GM23248 (cell line): ENCODE results near the gene FAM20B. TPM values are rescaled to one million over a fixed set of nuclear protein-coding genes. Genes with fewer than 3 reads are reported as not detected.
A peak's percentile ranks its signal among the peaks of the same experiment; 100 is the strongest.

Experiments used
- DNase-seq: peaks from one replicate; pipeline ENCODE4 v3.0.0-alpha.2; 2015
- H2AFZ ChIP-seq: fragments of 200-600 bp; sonication (generic); 2 replicates; pipeline ENCODE4 v1.6.1; 2016; ENCODE audit warnings: antibody characterized with exemption
- H3F3A ChIP-seq: fragments of 200-600 bp; sonication (generic); 2 replicates; pipeline ENCODE4 v1.6.1; 2016; ENCODE audit warnings: mild to moderate bottlenecking, antibody characterized with exemption, mixed run types; ENCODE audit not compliant: insufficient read depth
- H3K27ac ChIP-seq: fragments of 200-600 bp; sonication (generic); 2 replicates; pipeline ENCODE4 v1.5.1; 2016; ENCODE audit warnings: mild to moderate bottlenecking
- H3K27me3 ChIP-seq: fragments of 200-600 bp; sonication (generic); replicated peaks from 2 replicates; pipeline ENCODE4 v1.6.1; 2016; ENCODE audit warnings: mild to moderate bottlenecking; ENCODE audit not compliant: insufficient read depth
- H3K36me3 ChIP-seq: fragments of 200-600 bp; sonication (generic); 2 replicates; pipeline ENCODE4 v1.6.1; 2016; ENCODE audit warnings: low read depth, mild to moderate bottlenecking
- H3K4me1 ChIP-seq: fragments of 200-600 bp; sonication (generic); 2 replicates; pipeline ENCODE4 v1.6.1; 2016; ENCODE audit warnings: mild to moderate bottlenecking; ENCODE audit not compliant: insufficient read depth
- H3K4me2 ChIP-seq: fragments of 200-600 bp; sonication (generic); one replicate; pipeline ENCODE4 v1.6.1; 2016; ENCODE audit warnings: mild to moderate bottlenecking; ENCODE audit not compliant: unreplicated experiment
- H3K4me3 ChIP-seq: fragments of 200-600 bp; sonication (generic); 2 replicates; pipeline ENCODE4 v1.5.1; 2016; ENCODE audit warnings: mild to moderate bottlenecking
- H3K79me2 ChIP-seq: fragments of 200-600 bp; sonication (generic); 2 replicates; pipeline ENCODE4 v1.6.1; 2016; ENCODE audit warnings: mild to moderate bottlenecking; ENCODE audit not compliant: insufficient read depth
- H3K9ac ChIP-seq: fragments of 200-600 bp; sonication (generic); 2 replicates; pipeline ENCODE4 v1.6.1; 2016; ENCODE audit warnings: mild to moderate bottlenecking
- H3K9me2 ChIP-seq: fragments of 200-600 bp; sonication (generic); 2 replicates; pipeline ENCODE4 v1.6.1; 2016; ENCODE audit warnings: mixed run types, mild to moderate bottlenecking, moderate library complexity; ENCODE audit not compliant: insufficient read depth
- H3K9me3 ChIP-seq: fragments of 200-600 bp; sonication (generic); one replicate; pipeline ENCODE4 v1.6.1; 2017; ENCODE audit warnings: low read depth
- H4K20me1 ChIP-seq: fragments of 200-600 bp; sonication (generic); 2 replicates; pipeline ENCODE4 v1.6.0; 2016; ENCODE audit not compliant: insufficient read depth
- EZH2 ChIP-seq: fragments of 200-600 bp; sonication (generic); IDR thresholded peaks from 2 replicates; pipeline ENCODE4 v1.6.1; 2018; ENCODE audit warnings: antibody characterized with exemption, mild to moderate bottlenecking; ENCODE audit not compliant: insufficient read depth, poor library complexity, severe bottlenecking
- EZH2phosphoT487 ChIP-seq: fragments of 200-600 bp; sonication (generic); IDR thresholded peaks from 2 replicates; pipeline ENCODE4 v1.6.1; 2018; ENCODE audit warnings: antibody characterized with exemption, moderate library complexity, mild to moderate bottlenecking, low read depth; ENCODE audit not compliant: insufficient read depth
- WGBS, 2 experiments: methylation state at CpG; one replicate each; pipeline ENCODE4 v1.1.6; 2015 to 2017; ENCODE audit warnings: low lambda C conversion rate in 2 of 2, low coverage in 1 of 2; ENCODE audit errors: missing lambda C conversion rate in 2 of 2; 5-methylcytosine and 5-hydroxymethylcytosine counted together
- in situ Hi-C: fragments of 300-500 bp; cut with MboI; formaldehyde crosslinking; loops from 2 replicates; pipeline ENCODE4 v1.15.0; 2020
- polyA plus RNA-seq: library from polyadenylated mRNA; unstranded; fragments of >200 nt; fragmentation: Nextera tagmentation; extraction: Ambion mirVana; gene quantifications from 2 replicates; pipeline ENCODE4 v1.2.1, GENCODE V29; 2016
- total RNA-seq: library from RNA; depleted of rRNA; stranded (reverse); fragments of >200 nt; shearing (Covaris generic); gene quantifications from 2 replicates; pipeline ENCODE4 v1.2.3, GENCODE V29; 2014

The FAM20B gene
- total and polyA plus RNA-seq, 2 experiments from 2014 or later, result 10.6 to 34.9 TPM

DNA sequence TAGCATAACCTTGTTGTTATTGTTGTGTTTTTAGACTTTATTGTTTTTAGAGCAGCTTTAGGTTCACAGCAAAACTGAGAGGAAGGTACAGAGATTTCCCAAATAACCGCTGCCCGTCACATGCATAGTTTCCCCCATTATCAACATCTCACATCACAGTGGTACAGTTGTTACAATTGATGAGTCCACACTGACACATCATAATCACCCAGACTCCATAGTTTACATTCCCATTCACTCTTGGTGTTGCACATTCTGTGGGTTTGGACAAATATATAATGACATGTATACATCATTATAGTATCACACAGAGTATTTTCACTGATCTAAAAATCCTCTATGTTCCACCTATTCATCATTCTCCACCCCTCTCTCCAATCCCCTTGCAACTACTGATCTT lies 30.2 kb downstream of the FAM20B start:
- TF ChIP-seq EZH2phosphoT487, result no peak
- no peak for TF ChIP-seq EZH2
- Histone ChIP-seq H3K4me2 (no peak overlapping the region), H3K4me1 (peaks cover 34% of the 10 kb centered on the region), H3K9ac (no peak overlapping the region), H3K27ac (no peak overlapping the region; the same call in 1 of the 2 replicates), H3K36me3 (no peaks in the 10 kb centered on the region; the same call in 1 of the 2 replicates), H3K9me2 (no peaks in the 10 kb centered on the region), H3K27me3 (no peaks in the 10 kb centered on the region), H3F3A (peaks cover 42% of the 10 kb centered on the region), H3K4me3 (no peak overlapping the region), H4K20me1 (no peaks in the 10 kb centered on the region), H3K9me3 (no peaks in the 10 kb centered on the region), H2AFZ (no peak overlapping the region), H3K79me2 (no peaks in the 10 kb centered on the region)
- in situ Hi-C loops, result no loop called here
- 39 to 49% methylated on average over 2 of the region's 2 CpGs for WGBS, 2 experiments
- peak; percentile 50 for DNase-seq

DNA sequence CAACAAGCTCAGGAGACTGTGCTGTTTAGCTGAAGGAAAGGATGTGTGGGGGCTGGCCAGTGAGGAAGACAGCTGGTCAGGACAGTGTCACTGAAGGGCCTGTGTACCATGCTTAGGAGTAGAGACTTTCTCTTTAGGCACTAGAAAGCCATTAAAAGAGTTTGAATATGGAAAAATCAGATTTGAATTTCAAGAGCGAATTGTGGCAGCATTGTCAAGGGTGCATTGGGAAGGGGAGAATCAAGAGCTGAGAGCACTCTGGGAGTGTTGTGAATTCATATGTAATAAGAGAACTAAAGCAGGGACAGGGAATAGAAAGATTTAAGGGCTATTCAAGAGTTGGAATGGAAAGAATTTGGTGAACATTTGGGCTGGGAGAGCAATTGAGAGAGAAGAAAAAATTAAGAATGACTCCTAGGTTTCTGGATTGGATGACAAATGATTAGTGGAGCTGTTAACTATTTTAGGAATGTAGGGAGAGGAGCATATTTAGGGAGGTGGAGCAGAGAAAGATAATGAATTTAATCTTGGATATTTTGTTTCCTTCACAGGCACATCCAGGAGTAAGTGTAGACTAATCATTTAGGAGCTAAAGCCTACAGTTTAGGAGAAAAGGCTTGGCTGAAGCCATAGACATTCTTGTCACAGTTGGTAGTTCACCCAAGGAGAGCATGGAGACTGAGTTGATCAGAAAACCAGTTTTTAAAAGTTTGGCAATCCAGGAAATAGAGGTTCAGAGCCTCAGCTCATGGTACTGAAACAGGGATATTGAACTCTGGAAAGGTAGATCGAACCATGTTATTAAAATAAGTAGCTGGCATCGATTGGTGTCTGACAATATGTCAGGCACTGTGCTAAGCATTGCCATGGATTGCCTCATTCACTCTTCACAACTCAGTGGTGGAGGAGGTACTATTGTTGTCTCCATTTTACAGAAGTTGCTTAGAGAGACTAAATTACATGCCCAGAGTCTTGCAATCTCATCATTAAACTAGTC lies 33.1 kb downstream of the FAM20B start:
- H3K9me2 ChIP-seq, result no peaks in the 10 kb centered on the region
- in situ Hi-C loops, result no loop called here
- no peaks in the 10 kb centered on the region for H3K79me2 ChIP-seq
- no peaks in the 10 kb centered on the region for H3K27me3 ChIP-seq
- H3F3A ChIP-seq, result peaks cover 42% of the 10 kb centered on the region
- H3K27ac ChIP-seq, result peak overlapping the region; percentile 76
- no peaks in the 10 kb centered on the region for H3K9me3 ChIP-seq
- H3K4me3 ChIP-seq, result peak overlapping the region; percentile 36
- H3K36me3 ChIP-seq, result no peaks in the 10 kb centered on the region; the same call in 1 of the 2 replicates
- peak; percentile 61 for DNase-seq
- H3K4me2 ChIP-seq, result peak overlapping the region; percentile 76
- peaks cover 34% of the 10 kb centered on the region for H3K4me1 ChIP-seq
- 98 to 99% methylated on average over 3 of the region's 3 CpGs for WGBS, 2 experiments
- H4K20me1 ChIP-seq, result no peaks in the 10 kb centered on the region
- peak overlapping the region; percentile 8; the same call in 1 of the 2 replicates for H2AFZ ChIP-seq
- peak overlapping the region; percentile 43 for H3K9ac ChIP-seq
- TF ChIP-seq EZH2 (no peak), EZH2phosphoT487 (no peak)

- Histone ChIP-seq H3K9ac (no peak overlapping the region), H3K79me2 (no peaks in the 10 kb centered on the region), H3F3A (peaks cover 31% of the 10 kb centered on the region), H2AFZ (no peak overlapping the region), H3K4me3 (no peak overlapping the region), H3K27ac (no peak overlapping the region), H4K20me1 (no peaks in the 10 kb centered on the region), H3K4me2 (no peak overlapping the region), H3K4me1 (peaks cover 24% of the 10 kb centered on the region), H3K9me3 (no peaks in the 10 kb centered on the region), H3K9me2 (no peaks in the 10 kb centered on the region), H3K36me3 (peaks cover 2% of the 10 kb centered on the region; the same call in 1 of the 2 replicates), H3K27me3 (no peaks in the 10 kb centered on the region)
- WGBS, 2 experiments, result 86 to 87% methylated on average over 8 of the region's 8 CpGs
- no peak for TF ChIP-seq EZH2
- no peak for TF ChIP-seq EZH2phosphoT487
- in situ Hi-C loops, result no loop called here
- no peak for DNase-seq
Observed at GRCh38 chr1:179061360-179062282, 35.9 kb downstream of the FAM20B start.

DNA sequence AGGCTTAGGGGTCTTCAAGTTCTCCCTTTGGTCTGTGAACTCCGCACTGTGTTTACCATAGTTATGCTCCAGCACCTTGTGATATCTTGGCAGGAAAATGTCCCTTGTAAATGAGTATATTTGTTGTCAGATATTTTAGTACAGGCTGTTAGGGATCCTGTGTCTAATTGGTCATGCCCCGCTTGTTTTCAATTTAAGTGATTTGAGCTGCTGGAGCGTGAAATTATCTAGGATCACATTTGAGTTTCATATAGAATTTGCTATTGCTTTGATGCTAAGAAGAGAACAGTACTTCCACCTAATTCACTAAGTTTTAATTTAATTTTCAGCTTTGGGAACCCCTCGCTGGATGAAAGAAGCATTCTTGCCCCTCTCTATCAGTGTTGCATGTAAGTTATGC lies 40.8 kb downstream of the FAM20B start:
- Histone ChIP-seq H2AFZ (no peak overlapping the region), H3F3A (no peaks in the 10 kb centered on the region), H3K79me2 (no peaks in the 10 kb centered on the region), H3K9ac (no peak overlapping the region), H3K36me3 (peaks cover 17% of the 10 kb centered on the region; the same call in 1 of the 2 replicates), H3K4me3 (no peak overlapping the region), H3K27me3 (no peaks in the 10 kb centered on the region), H3K27ac (no peak overlapping the region), H3K4me1 (no peaks in the 10 kb centered on the region), H3K9me3 (no peaks in the 10 kb centered on the region), H4K20me1 (no peaks in the 10 kb centered on the region), H3K4me2 (no peak overlapping the region), H3K9me2 (no peaks in the 10 kb centered on the region)
- TF ChIP-seq EZH2 (no peak), EZH2phosphoT487 (no peak)
- in situ Hi-C loops, result no loop called here
- 96 to 98% methylated on average over 4 of the region's 4 CpGs for WGBS, 2 experiments
- DNase-seq, result no peak
